ENCODE measurements around the gene HSP90AB1. TPM values are rescaled to one million over a fixed set of nuclear protein-coding genes. Genes with fewer than 3 reads are reported as not detected.

The HSP90AB1 gene
- polyA plus RNA-seq, 1 of the 3 experiments (the other 2 are of a cell fraction): 843 TPM

GRCh38 chr6:44273617-44274016 lies 26.7 kb downstream of the HSP90AB1 start:
- ChIA-PET POLR2A (no interaction called here), CTCF (interaction anchor here (1.6 to 1.8 kb wide), 2 partner anchors 31 to 39 kb away, joined by 4 to 9 read pairs; partner anchors contain the start of gene AARS2)
- Histone ChIP-seq H3K9me2 (no peaks in the 10 kb centered on the region), H3K4me2 (no peak overlapping the region), H4K20me1 (ENCODE audit: insufficient read depth) (no peaks in the 10 kb centered on the region), H2AFZ (ENCODE audit: low read depth) (no peak overlapping the region), H3K9ac (no peak overlapping the region), H3K27ac (ENCODE audit: low read depth in 2 of 2, low read length in 1 of 2) (no peak overlapping the region), H3K4me3 (ENCODE audit: low read depth in 2 of 2, low read length in 1 of 2) (no peak overlapping the region), H3K79me2 (ENCODE audit: insufficient read depth) (no peaks in the 10 kb centered on the region), H3K36me3 (replicated peaks in 1 of 2; ENCODE audit: control insufficient read depth in 1 of 2, insufficient read depth in 2 of 2, low read length in 1 of 2) (no peaks in the 10 kb centered on the region), H3K9me3 (no peaks in the 10 kb centered on the region), H3F3A (replicated peaks; ENCODE audit: insufficient read depth) (peaks cover 7% of the 10 kb centered on the region), H3K4me1 (ENCODE audit: control insufficient read depth in 1 of 2, insufficient read depth in 2 of 2, low read depth in 1 of 2, low read length in 1 of 2) (peaks cover 0 to 15% of the 10 kb centered on the region in 2 experiments; a peak in 1 of 4 replicates), H3K27me3 (ENCODE audit: insufficient read depth) (peaks cover 31% of the 10 kb centered on the region)
- whole genome bisulfite sequencing (ENCODE audit: low lambda C conversion rate): 0% methylated on average over 1 of the region's 1 CpG
- TF ChIP-seq IRF3 (IDR thresholded peaks at IDR 0.05; ENCODE audit: low read depth, low read length) (no peak), REST (IDR thresholded peaks at IDR 0.05; ENCODE audit: low read depth, low read length) (no peak)
- no peak for DNase-seq

GRCh38 chr6:44275271-44275748 lies 28.4 kb downstream of the HSP90AB1 start:
- H3K9ac ChIP-seq: no peak overlapping the region
- no peak overlapping the region for H3K27ac ChIP-seq (ENCODE audit: low read depth in 2 of 2, low read length in 1 of 2)
- CTCF ChIA-PET: no interaction called here

More at GRCh38 chr6:44275271-44275748, 28.4 kb downstream of the HSP90AB1 start:
- Histone ChIP-seq H3F3A (replicated peaks; ENCODE audit: insufficient read depth) (no peaks in the 10 kb centered on the region), H4K20me1 (ENCODE audit: insufficient read depth) (no peaks in the 10 kb centered on the region), H2AFZ (ENCODE audit: low read depth) (no peak overlapping the region), H3K9me3 (no peaks in the 10 kb centered on the region), H3K4me3 (ENCODE audit: low read depth in 2 of 2, low read length in 1 of 2) (no peak overlapping the region), H3K4me2 (no peak overlapping the region), H3K27me3 (ENCODE audit: insufficient read depth) (0 out of 2 replicates have a peak, but pooled peaks cover 15% of the 10 kb centered on the region), H3K36me3 (replicated peaks in 1 of 2; ENCODE audit: control insufficient read depth in 1 of 2, insufficient read depth in 2 of 2, low read length in 1 of 2) (no peaks in the 10 kb centered on the region), H3K79me2 (ENCODE audit: insufficient read depth) (no peaks in the 10 kb centered on the region), H3K9me2 (no peaks in the 10 kb centered on the region), H3K4me1 (ENCODE audit: control insufficient read depth in 1 of 2, insufficient read depth in 2 of 2, low read depth in 1 of 2, low read length in 1 of 2) (peaks cover 0 to 12% of the 10 kb centered on the region in 2 experiments; a peak in 1 of 4 replicates)
- TF ChIP-seq RFX5 (IDR thresholded peaks at IDR 0.05; ENCODE audit: low read length) (no peak), TEAD4 (IDR thresholded peaks at IDR 0.05; ENCODE audit: borderline replicate concordance, insufficient read depth) (no peak), MAX (IDR thresholded peaks at IDR 0.05; ENCODE audit: low read depth) (no peak), RXRA (IDR thresholded peaks at IDR 0.05; ENCODE audit: borderline replicate concordance, low read depth) (no peak), YY1 (IDR thresholded peaks at IDR 0.05; ENCODE audit: low read depth) (no peak), CTCF (IDR thresholded peaks at IDR 0.05) (no peak), MEF2A (IDR thresholded peaks at IDR 0.05; ENCODE audit: borderline replicate concordance, low read depth) (no peak), POLR2AphosphoS5 (IDR thresholded peaks at IDR 0.05; ENCODE audit: low read depth, low read length) (no peak), NFIC (IDR thresholded peaks at IDR 0.05; ENCODE audit: borderline replicate concordance) (no peak)
- peak; percentile 16 for DNase-seq
- POLR2A ChIA-PET: no interaction called here
- WGBS (ENCODE audit: low lambda C conversion rate): 94% methylated on average over 33 of the region's 59 CpGs

Measured in SK-N-SH (cell line).